ENCODE measurements around the gene CREB1.

DNA sequence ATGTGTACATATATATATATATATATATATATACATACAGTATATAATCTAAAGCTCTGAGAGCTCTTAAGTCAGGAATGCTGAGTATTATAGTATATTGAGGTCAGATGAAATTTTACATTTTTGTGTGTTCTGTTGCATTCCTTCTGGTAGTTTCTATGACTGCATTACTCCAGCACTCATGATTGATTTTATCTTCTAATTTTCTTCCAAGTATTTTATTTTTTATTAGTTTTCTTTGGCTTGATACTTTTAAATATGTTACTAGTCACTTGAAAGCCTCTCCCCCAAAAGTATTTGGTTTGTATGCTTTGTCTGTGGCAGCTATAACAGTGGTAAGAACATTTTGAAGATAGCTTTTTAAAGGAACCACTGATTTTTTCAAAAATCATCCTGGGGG lies 70.5 kb downstream of the CREB1 start:
- TF ChIP-seq POLR2AphosphoS5 (IDR thresholded peaks at IDR 0.05; ENCODE audit: low read depth) = no peak
- TF ChIP-seq, protein P1, sequence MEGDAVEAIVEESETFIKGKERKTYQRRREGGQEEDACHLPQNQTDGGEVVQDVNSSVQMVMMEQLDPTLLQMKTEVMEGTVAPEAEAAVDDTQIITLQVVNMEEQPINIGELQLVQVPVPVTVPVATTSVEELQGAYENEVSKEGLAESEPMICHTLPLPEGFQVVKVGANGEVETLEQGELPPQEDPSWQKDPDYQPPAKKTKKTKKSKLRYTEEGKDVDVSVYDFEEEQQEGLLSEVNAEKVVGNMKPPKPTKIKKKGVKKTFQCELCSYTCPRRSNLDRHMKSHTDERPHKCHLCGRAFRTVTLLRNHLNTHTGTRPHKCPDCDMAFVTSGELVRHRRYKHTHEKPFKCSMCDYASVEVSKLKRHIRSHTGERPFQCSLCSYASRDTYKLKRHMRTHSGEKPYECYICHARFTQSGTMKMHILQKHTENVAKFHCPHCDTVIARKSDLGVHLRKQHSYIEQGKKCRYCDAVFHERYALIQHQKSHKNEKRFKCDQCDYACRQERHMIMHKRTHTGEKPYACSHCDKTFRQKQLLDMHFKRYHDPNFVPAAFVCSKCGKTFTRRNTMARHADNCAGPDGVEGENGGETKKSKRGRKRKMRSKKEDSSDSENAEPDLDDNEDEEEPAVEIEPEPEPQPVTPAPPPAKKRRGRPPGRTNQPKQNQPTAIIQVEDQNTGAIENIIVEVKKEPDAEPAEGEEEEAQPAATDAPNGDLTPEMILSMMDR (IDR thresholded peaks at IDR 0.05; ENCODE audit: insufficient read depth, low read length) = no peak
